Dedifferentiated amniotic fluid mesenchymal stem cell (primary cell): ENCODE data around the gene KAZN.
A peak's percentile ranks its signal among the peaks of the same experiment; 100 is the strongest.

Source experiments
- DNase-seq: peaks from one replicate; pipeline ENCODE4 v3.0.0-alpha.2; 2016; ENCODE audit errors: extremely low spot score

KAZN gene

GRCh38 chr1:15008783-15009729 is 410.6 kb downstream of the KAZN start:
- DNase-seq = no peak

- DNase-seq = no peak
Measured at GRCh38 chr1:15011160-15011559, 412.7 kb downstream of the KAZN start.

GRCh38 chr1:15011661-15012060 is 413.2 kb downstream of the KAZN start:
- DNase-seq = no peak

- no peak for DNase-seq
Measured at GRCh38 chr1:15012822-15013221, 414.3 kb downstream of the KAZN start.

GRCh38 chr1:15013767-15014166 is 415.3 kb downstream of the KAZN start:
- no peak for DNase-seq

GRCh38 chr1:15014516-15014915 is 416.0 kb downstream of the KAZN start:
- no peak for DNase-seq

- DNase-seq = no peak
Measured at GRCh38 chr1:15016001-15016400, 417.5 kb downstream of the KAZN start.

- DNase-seq = no peak
Measured at GRCh38 chr1:15016526-15016925, 418.0 kb downstream of the KAZN start.

- DNase-seq = no peak
Measured at GRCh38 chr1:15017120-15017519, 418.6 kb downstream of the KAZN start.

- no peak for DNase-seq
Measured at GRCh38 chr1:15018767-15019166, 420.3 kb downstream of the KAZN start.

GRCh38 chr1:15020943-15021745 is 422.7 kb downstream of the KAZN start:
- DNase-seq = no peak

- no peak for DNase-seq
Measured at GRCh38 chr1:15022048-15022447, 423.6 kb downstream of the KAZN start.

- DNase-seq = no peak
Measured at GRCh38 chr1:15023205-15023604, 424.7 kb downstream of the KAZN start.

- no peak for DNase-seq
Measured at GRCh38 chr1:15023976-15024375, 425.5 kb downstream of the KAZN start.

- no peak for DNase-seq
Measured at GRCh38 chr1:15026117-15026489, 427.6 kb downstream of the KAZN start.

- peak; percentile 67 for DNase-seq
Measured at GRCh38 chr1:15027515-15027986, 429.1 kb downstream of the KAZN start.

- peak; percentile 97 for DNase-seq
Measured at GRCh38 chr1:15028102-15028501, 429.6 kb downstream of the KAZN start.

- DNase-seq = no peak
Measured at GRCh38 chr1:15028616-15029015, 430.1 kb downstream of the KAZN start.

GRCh38 chr1:15029036-15029435 is 430.6 kb downstream of the KAZN start:
- DNase-seq = no peak

GRCh38 chr1:15029786-15030185 is 431.3 kb downstream of the KAZN start:
- no peak for DNase-seq

GRCh38 chr1:15031251-15031933 is 432.9 kb downstream of the KAZN start:
- DNase-seq = no peak

GRCh38 chr1:15033264-15033663 is 434.8 kb downstream of the KAZN start:
- no peak for DNase-seq
